ENCODE measurements around the gene SGCE.

- TF ChIP-seq, protein P1, sequence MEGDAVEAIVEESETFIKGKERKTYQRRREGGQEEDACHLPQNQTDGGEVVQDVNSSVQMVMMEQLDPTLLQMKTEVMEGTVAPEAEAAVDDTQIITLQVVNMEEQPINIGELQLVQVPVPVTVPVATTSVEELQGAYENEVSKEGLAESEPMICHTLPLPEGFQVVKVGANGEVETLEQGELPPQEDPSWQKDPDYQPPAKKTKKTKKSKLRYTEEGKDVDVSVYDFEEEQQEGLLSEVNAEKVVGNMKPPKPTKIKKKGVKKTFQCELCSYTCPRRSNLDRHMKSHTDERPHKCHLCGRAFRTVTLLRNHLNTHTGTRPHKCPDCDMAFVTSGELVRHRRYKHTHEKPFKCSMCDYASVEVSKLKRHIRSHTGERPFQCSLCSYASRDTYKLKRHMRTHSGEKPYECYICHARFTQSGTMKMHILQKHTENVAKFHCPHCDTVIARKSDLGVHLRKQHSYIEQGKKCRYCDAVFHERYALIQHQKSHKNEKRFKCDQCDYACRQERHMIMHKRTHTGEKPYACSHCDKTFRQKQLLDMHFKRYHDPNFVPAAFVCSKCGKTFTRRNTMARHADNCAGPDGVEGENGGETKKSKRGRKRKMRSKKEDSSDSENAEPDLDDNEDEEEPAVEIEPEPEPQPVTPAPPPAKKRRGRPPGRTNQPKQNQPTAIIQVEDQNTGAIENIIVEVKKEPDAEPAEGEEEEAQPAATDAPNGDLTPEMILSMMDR (IDR thresholded peaks at IDR 0.05): no peak
- no peak for TF ChIP-seq POLR2A (IDR thresholded peaks at IDR 0.05)
These were observed 93.4 kb downstream of the SGCE start for GRCh38 chr7:94562525-94562924.
